Measurements from ENCODE around the gene PALMD. TPM values are rescaled to one million over a fixed set of nuclear protein-coding genes. Genes with fewer than 3 reads are reported as not detected.

Gene PALMD
- total RNA-seq, 1 experiment from 2014 or later: not detected

DNA sequence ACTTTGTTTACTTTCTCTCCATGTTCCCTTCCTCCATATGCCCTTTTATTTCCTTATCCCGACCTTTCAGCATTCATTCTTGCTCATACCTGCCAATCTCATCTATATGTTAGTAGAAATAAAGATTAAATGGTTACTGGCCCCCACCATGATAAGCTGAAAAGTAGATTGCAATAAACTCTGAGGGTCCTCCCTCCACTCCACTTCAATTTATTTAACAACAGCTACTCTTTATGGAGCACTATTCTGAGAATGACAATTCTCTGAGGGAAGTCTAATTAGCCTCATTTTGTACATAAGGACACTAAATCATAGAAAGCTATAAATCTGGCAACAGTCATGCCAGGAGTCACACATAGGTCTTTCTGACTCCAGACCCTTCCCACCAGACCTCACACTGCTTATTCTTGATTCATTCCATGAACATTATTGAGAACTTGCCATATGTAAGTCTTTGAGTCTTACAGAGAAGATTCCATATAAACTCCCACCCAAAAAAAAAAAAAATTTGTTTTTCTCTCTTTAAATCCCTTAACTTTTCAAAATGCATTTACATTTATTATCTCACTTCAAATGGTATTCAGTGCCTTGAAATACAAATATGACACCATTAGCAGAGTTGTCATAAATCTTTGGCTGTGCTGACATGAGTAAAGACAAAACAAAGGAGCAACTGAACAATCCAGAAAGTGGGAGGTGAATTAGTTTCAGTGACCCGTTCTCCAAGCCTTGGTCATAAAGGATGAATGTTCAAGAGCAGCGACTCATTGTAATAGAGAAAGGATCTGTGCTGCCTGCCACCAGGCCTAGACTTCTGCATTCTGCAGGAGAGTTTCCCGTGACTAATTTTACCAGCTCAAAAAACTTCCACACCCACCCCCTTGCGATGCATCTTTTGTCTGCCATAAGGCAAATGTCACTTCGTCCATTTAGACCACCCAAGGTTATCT, 28.5 kb downstream of the PALMD start:
- Mint-ChIP-seq H3K9me3 (ENCODE audit: unreplicated experiment) (no peaks in the 10 kb centered on the region), H3K4me1 (ENCODE audit: low read depth, unreplicated experiment) (no peaks in the 10 kb centered on the region), H3K27ac (ENCODE audit: unreplicated experiment) (no peak overlapping the region), H3K4me3 (ENCODE audit: unreplicated experiment) (no peak overlapping the region), H3K27me3 (ENCODE audit: insufficient read depth, unreplicated experiment) (no peaks in the 10 kb centered on the region), H3K36me3 (ENCODE audit: insufficient read depth, unreplicated experiment) (no peaks in the 10 kb centered on the region)
- H3K36me3 ChIP-seq (ENCODE audit: control insufficient read depth, insufficient read depth, low read length): no peaks in the 10 kb centered on the region
- no TSS peak for BruUV-seq (replicated peaks)
- no peaks in the 10 kb centered on the region for H3K27me3 ChIP-seq (replicated peaks; ENCODE audit: control insufficient read depth, insufficient read depth, low read length)
- intact Hi-C loops (cut with micrococcal nuclease; ENCODE audit: unreplicated experiment): no loop called here
- TF ChIP-seq CTCF (IDR thresholded peaks at IDR 0.05; ENCODE audit: insufficient read depth in 1 of 2, low read depth in 1 of 2, low read length in 1 of 2, severe bottlenecking in 1 of 2, unreplicated experiment in 1 of 2): no peak
- H3K4me3 ChIP-seq (ENCODE audit: low read depth, low read length): no peak overlapping the region
- ChIA-PET POLR2A (no interaction called here), CTCF (no interaction called here)
- H3K9me3 ChIP-seq: no peaks in the 10 kb centered on the region
- no peak for DNase-seq
- no peaks in the 10 kb centered on the region for H3K4me1 ChIP-seq

GRCh38 chr1:99675292-99675691, 29.4 kb downstream of the PALMD start:
- no peaks in the 10 kb centered on the region for H3K27me3 ChIP-seq (replicated peaks; ENCODE audit: control insufficient read depth, insufficient read depth, low read length)
- intact Hi-C loops (cut with micrococcal nuclease; ENCODE audit: unreplicated experiment): no loop called here
- H3K9me3 ChIP-seq: no peaks in the 10 kb centered on the region
- no peaks in the 10 kb centered on the region for H3K27me3 Mint-ChIP-seq (ENCODE audit: insufficient read depth, unreplicated experiment)
- H3K4me3 ChIP-seq (ENCODE audit: low read depth, low read length): no peak overlapping the region
- no peak overlapping the region for H3K4me3 Mint-ChIP-seq (ENCODE audit: unreplicated experiment)
- DNase-seq: no peak
- no peaks in the 10 kb centered on the region for H3K9me3 Mint-ChIP-seq (ENCODE audit: unreplicated experiment)
- no peaks in the 10 kb centered on the region for H3K4me1 Mint-ChIP-seq (ENCODE audit: low read depth, unreplicated experiment)
- CTCF ChIA-PET: no interaction called here
- H3K36me3 ChIP-seq (ENCODE audit: control insufficient read depth, insufficient read depth, low read length): no peaks in the 10 kb centered on the region
- POLR2A ChIA-PET: no interaction called here
- TF ChIP-seq CTCF (IDR thresholded peaks at IDR 0.05; ENCODE audit: insufficient read depth in 1 of 2, low read depth in 1 of 2, low read length in 1 of 2, severe bottlenecking in 1 of 2, unreplicated experiment in 1 of 2): no peak
- H3K27ac Mint-ChIP-seq (ENCODE audit: unreplicated experiment): no peak overlapping the region
- no peaks in the 10 kb centered on the region for H3K36me3 Mint-ChIP-seq (ENCODE audit: insufficient read depth, unreplicated experiment)
- no peaks in the 10 kb centered on the region for H3K4me1 ChIP-seq
- BruUV-seq (replicated peaks): no TSS peak

GRCh38 chr1:99675994-99676393, 30.1 kb downstream of the PALMD start:
- H3K27me3 ChIP-seq (replicated peaks; ENCODE audit: control insufficient read depth, insufficient read depth, low read length): no peaks in the 10 kb centered on the region
- Mint-ChIP-seq H3K36me3 (ENCODE audit: insufficient read depth, unreplicated experiment) (no peaks in the 10 kb centered on the region), H3K27me3 (ENCODE audit: insufficient read depth, unreplicated experiment) (no peaks in the 10 kb centered on the region), H3K9me3 (ENCODE audit: unreplicated experiment) (no peaks in the 10 kb centered on the region), H3K4me1 (ENCODE audit: low read depth, unreplicated experiment) (no peaks in the 10 kb centered on the region), H3K4me3 (ENCODE audit: unreplicated experiment) (no peak overlapping the region), H3K27ac (ENCODE audit: unreplicated experiment) (no peak overlapping the region)
- H3K9me3 ChIP-seq: no peaks in the 10 kb centered on the region
- intact Hi-C loops (cut with micrococcal nuclease; ENCODE audit: unreplicated experiment): no loop called here
- POLR2A ChIA-PET: no interaction called here
- no TSS peak for BruUV-seq (replicated peaks)
- no peak overlapping the region for H3K4me3 ChIP-seq (ENCODE audit: low read depth, low read length)
- H3K4me1 ChIP-seq: no peaks in the 10 kb centered on the region
- no peaks in the 10 kb centered on the region for H3K36me3 ChIP-seq (ENCODE audit: control insufficient read depth, insufficient read depth, low read length)
- no peak for DNase-seq
- TF ChIP-seq CTCF (IDR thresholded peaks at IDR 0.05; ENCODE audit: insufficient read depth in 1 of 2, low read depth in 1 of 2, low read length in 1 of 2, severe bottlenecking in 1 of 2, unreplicated experiment in 1 of 2): no peak
- CTCF ChIA-PET: no interaction called here
